GM12878 (cell line): ENCODE measurements around the gene PAX5. TPM values are rescaled to one million over a fixed set of nuclear protein-coding genes. Genes with fewer than 3 reads are reported as not detected.

Experiments used
- ATAC-seq: fragments of 200-7000 bp; cut with Tn5 transposase; 3 replicates; pipeline ENCODE4 v1.9.1; 2020; ENCODE audit warnings: mild to moderate bottlenecking, moderate library complexity
- BruUV-seq: library from RNA; stranded (reverse); fragments of 400-500 nt; replicated peaks from 2 replicates; lab custom pipeline; 2021; lab: Mats Ljungman, UMichigan
- CTCF ChIA-PET: fragments of 300-600 bp; sonication (Branson Sonifier 250); formaldehyde crosslinking; extraction: SDS; loops from one replicate; lab custom pipeline; 2021; ENCODE audit warnings: inconsistent platforms; lab: Yijun Ruan, JAX
- POLR2A ChIA-PET: fragments of 350-600 bp; formaldehyde crosslinking; extraction: SDS; loops from one replicate; lab custom pipeline; 2021; ENCODE audit warnings: inconsistent platforms; lab: Charles Lee
- RAD21 ChIA-PET: fragments of 300-600 bp; sonication (Branson Sonifier 250); formaldehyde crosslinking; loops from one replicate; lab custom pipeline; 2023; ENCODE audit warnings: antibody characterized with exemption; ENCODE audit not compliant: unreplicated experiment; lab: Charles Lee
- SMC1A ChIA-PET: fragments of 300-600 bp; sonication (Branson Sonifier 250); formaldehyde crosslinking; loops from one replicate; lab custom pipeline; 2023; ENCODE audit not compliant: unreplicated experiment, uncharacterized antibody; lab: Charles Lee
- DNase-seq: peaks from one replicate; pipeline ENCODE4 v3.0.0-alpha.2; 2011; ENCODE audit warnings: low read depth, low spot score
- FAIRE-seq: peaks from 3 replicates; lab custom pipeline; 2011; peaks lifted over from hg19 to GRCh38; lab: Jason Lieb, UNC
- H2AFZ ChIP-seq: 2 replicates; pipeline ENCODE4 v1.6.0; 2011; ENCODE audit warnings: low read depth, low read length, control low read depth; ENCODE audit not compliant: control insufficient read depth
- H3K27ac ChIP-seq: 2 replicates; pipeline ENCODE4 v1.5.1; 2011; ENCODE audit warnings: control low read depth; ENCODE audit not compliant: control insufficient read depth, insufficient read depth
- H3K27me3 ChIP-seq, 2 experiments: replicated peaks in 1 of 2; 2 replicates each; pipeline versions ENCODE4 v1.6.0 to v1.6.1; 2011; ENCODE audit warnings: low read length in 1 of 2; ENCODE audit not compliant: control insufficient read depth in 2 of 2, insufficient read depth in 2 of 2
- H3K36me3 ChIP-seq, 2 experiments: 2 replicates each; pipeline ENCODE4 v1.5.1; 2011; ENCODE audit warnings: low read length in 1 of 2; ENCODE audit not compliant: control insufficient read depth in 2 of 2, insufficient read depth in 2 of 2
- H3K4me1 ChIP-seq: 2 replicates; pipeline ENCODE4 v1.6.1; 2011; ENCODE audit warnings: mild to moderate bottlenecking, low read length, moderate library complexity, mixed read lengths; ENCODE audit not compliant: control insufficient read depth, insufficient read depth
- H3K4me2 ChIP-seq: 2 replicates; pipeline ENCODE4 v1.6.0; 2011; ENCODE audit warnings: control low read depth; ENCODE audit not compliant: control insufficient read depth, insufficient read depth
- H3K4me3 ChIP-seq: fragments of 200-600 bp; sonication (generic); 2 replicates; pipeline ENCODE4 v1.5.1; 2016
- H3K79me2 ChIP-seq: 2 replicates; pipeline ENCODE4 v1.6.0; 2011; ENCODE audit warnings: low read length; ENCODE audit not compliant: control insufficient read depth, insufficient read depth
- H3K9ac ChIP-seq: 2 replicates; pipeline ENCODE4 v1.8.0; 2011; ENCODE audit warnings: low read length, control low read depth, mixed read lengths; ENCODE audit not compliant: control insufficient read depth, insufficient read depth
- H3K9me3 ChIP-seq: replicated peaks from 3 replicates; pipeline ENCODE4 v1.5.1; 2011; ENCODE audit warnings: mild to moderate bottlenecking, low read length; ENCODE audit not compliant: control insufficient read depth, insufficient read depth
- H4K20me1 ChIP-seq: 2 replicates; pipeline ENCODE4 v1.6.0; 2011; ENCODE audit not compliant: control insufficient read depth, insufficient read depth
- BHLHE40 ChIP-seq, 2 experiments: fragments of 450-650 bp in 1 of 2; IDR thresholded peaks; 2 replicates each; pipeline ENCODE4 v1.6.1; 2011 to 2017; ENCODE audit warnings: low read depth in 2 of 2, borderline replicate concordance in 1 of 2, improper control_type of control experiment in 1 of 2, low read length in 1 of 2, mild to moderate bottlenecking in 1 of 2
- CREM ChIP-seq: IDR thresholded peaks from 2 replicates; pipeline ENCODE4 v1.6.1; 2014; ENCODE audit warnings: antibody characterized with exemption, low read depth
- CTCF ChIP-seq, 3 experiments: IDR thresholded peaks in 2 of 3; conservative IDR thresholded peaks in 1 of 3; 2 replicates each; pipeline ENCODE4 v1.5.1; 2011; ENCODE audit warnings: low read depth in 3 of 3, low read length in 3 of 3, mild to moderate bottlenecking in 3 of 3, control low read depth in 2 of 3, moderate library complexity in 2 of 3, inconsistent platforms in 1 of 3, mixed read lengths in 1 of 3; ENCODE audit not compliant: control insufficient read depth in 2 of 3, insufficient read depth in 1 of 3; ENCODE audit errors: extremely low read depth in 1 of 3
- HDAC6 ChIP-seq: fragments of 200-600 bp; sonication (generic); IDR thresholded peaks from one replicate; pipeline ENCODE4 v1.8.0; 2017; ENCODE audit warnings: antibody characterized with exemption; ENCODE audit not compliant: unreplicated experiment
- IKZF2 ChIP-seq, 2 experiments: fragments of 450-650 bp; IDR thresholded peaks; 2 replicates each; pipeline ENCODE4 v1.6.1; 2017; ENCODE audit warnings: mild to moderate bottlenecking in 2 of 2, moderate library complexity in 2 of 2
- LARP7 ChIP-seq: fragments of 450-650 bp; IDR thresholded peaks from 2 replicates; pipeline ENCODE4 v1.6.1; 2017; ENCODE audit warnings: mild to moderate bottlenecking
- PKNOX1 ChIP-seq: fragments of 450-650 bp; IDR thresholded peaks from 2 replicates; pipeline ENCODE4 v1.6.1; 2016; ENCODE audit warnings: mild to moderate bottlenecking
- PML ChIP-seq: IDR thresholded peaks from 2 replicates; pipeline ENCODE4 v1.6.1; 2012; ENCODE audit warnings: low read length, inconsistent platforms
- POLR2A ChIP-seq: IDR thresholded peaks from 2 replicates; pipeline ENCODE4 v1.6.1; 2011; ENCODE audit warnings: low read depth, mild to moderate bottlenecking, low read length
- SIX5 ChIP-seq: IDR thresholded peaks from 2 replicates; pipeline ENCODE4 v1.6.1; 2011; ENCODE audit warnings: mild to moderate bottlenecking, low read depth, low read length, moderate library complexity; ENCODE audit not compliant: severe bottlenecking
- WGBS: methylation state at CpG from one replicate; pipeline ENCODE4 v1.1.6; 2016; ENCODE audit warnings: low lambda C conversion rate; ENCODE audit not compliant: insufficient replicate concordance, insufficient coverage; ENCODE audit errors: missing lambda C conversion rate; 5-methylcytosine and 5-hydroxymethylcytosine counted together
- in situ Hi-C: fragments of 300-500 bp; cut with MboI; formaldehyde crosslinking; loops from 9 replicates; pipeline ENCODE4 v1.14.3; 2018; ENCODE audit warnings: mixed read lengths
- intact Hi-C: fragments of 100-400 bp; cut with micrococcal nuclease; formaldehyde crosslinking; loops from one replicate; pipeline ENCODE4 v1.14.2; 2022; ENCODE audit not compliant: unreplicated experiment
- polyA plus RNA-seq, 11 experiments: library from polyadenylated mRNA; depleted of rRNA in 4 of 11; unstranded in 6 of 11; stranded (reverse) in 5 of 11; fragments of >200 nt; fragmentation: Nextera tagmentation in 4 of 11; fragmentation: Illumina TruSeq in 1 of 11; extraction: Ambion mirVana in 4 of 11; extraction: Trizol in 1 of 11; gene quantifications; 1 replicate in 1 of 11; 2 replicates in 10 of 11; pipeline versions ENCODE4 v1.2.1 to v1.2.3, GENCODE V29; 2011 to 2016; ENCODE audit warnings: inconsistent platforms in 2 of 11, missing spikeins in 2 of 11, low read depth in 1 of 11
- total RNA-seq, 4 experiments: library from RNA; depleted of rRNA in 3 of 4; stranded (reverse); fragments of >200 nt in 3 of 4; fragmentation: Illumina TruSeq in 1 of 4; extraction: Trizol in 1 of 4; gene quantifications; 2 replicates each; pipeline versions ENCODE4 v1.2.1 to v1.2.3, GENCODE V29; 2013 to 2021

Gene PAX5
- total and polyA plus RNA-seq, 10 of the 15 experiments (the other 5 are each of a cell fraction or from before 2014, with no cell fraction given) = 2.2 to 123 (median 31.9) TPM

GRCh38 chr9:36874261-36874660 lies 159.8 kb downstream of the PAX5 start:
- no peak for DNase-seq
- Histone ChIP-seq H3K4me3 (no peak overlapping the region), H4K20me1 (no peaks in the 10 kb centered on the region)
- TF ChIP-seq IKZF2 (IDR thresholded peaks at IDR 0.05) = no peak
- peak; percentile 30; the same call in 1 of the 2 replicates for TF ChIP-seq POLR2A
- TF ChIP-seq PKNOX1 = no peak
- TF ChIP-seq, all 136 proteins: peak for 1
- ChIA-PET SMC1A (interaction anchor here (0.6 to 2.3 kb wide), 10 partner anchors 31 to 517 kb away, joined by 3 to 8 read pairs (median 4); no protein-coding TSS in a partner anchor), RAD21 (interaction anchor here (1.1 to 3.7 kb wide), 7 partner anchors 100 to 492 kb away, joined by 3 to 37 read pairs (median 12); no protein-coding TSS in a partner anchor), CTCF (interaction anchor here (0.8 to 4.0 kb wide), 21 partner anchors 9 to 585 kb away, joined by 3 to 56 read pairs (median 8); no protein-coding TSS in a partner anchor), POLR2A (interaction anchor here (1.4 kb wide), 1 partner anchor 62 kb away, joined by 4 read pairs; no protein-coding TSS in a partner anchor)
- Histone ChIP-seq H3K79me2 (peaks cover 5% of the 10 kb centered on the region), H3K4me1 (peaks cover 36% of the 10 kb centered on the region), H3K27me3 (no peaks in the 10 kb centered on the region), H3K27ac (no peak overlapping the region), H2AFZ (no peak overlapping the region), H3K4me2 (no peak overlapping the region), H3K9ac (no peak overlapping the region), H3K9me3 (no peaks in the 10 kb centered on the region), H3K36me3 (peaks cover 34 to 38% of the 10 kb centered on the region in 2 experiments; a peak in 3 of 4 replicates)
- FAIRE-seq (no peak), ATAC-seq (no peak)
- intact Hi-C loops = loop anchor here (5.0 to 10.0 kb wide), 3 partner anchors 251 to 531 kb away; partner anchors contain the start of gene ZCCHC7
- 54% methylated on average over 3 of the region's 3 CpGs for WGBS
- in situ Hi-C loops = no loop called here
- no TSS peak for BruUV-seq

- ChIA-PET SMC1A (interaction anchor here (0.7 to 2.3 kb wide), 31 partner anchors 9 to 824 kb away, joined by 3 to 11 read pairs (median 3); partner anchors contain the start of gene ZCCHC7), POLR2A (no interaction called here), CTCF (interaction anchor here (0.6 to 4.0 kb wide), 65 partner anchors 10 to 590 kb away, joined by 3 to 56 read pairs (median 4); no protein-coding TSS in a partner anchor), RAD21 (interaction anchor here (0.5 to 3.7 kb wide), 29 partner anchors 10 to 546 kb away, joined by 3 to 37 read pairs (median 3); partner anchors contain the start of gene ZCCHC7)
- in situ Hi-C loops (no loop called here), intact Hi-C loops (loop anchor here (1.0 to 10.0 kb wide), 4 partner anchors 118 to 531 kb away; partner anchors contain the start of gene ZCCHC7)
- no peaks in the 10 kb centered on the region for H3K27me3 ChIP-seq
- DNase-seq (peak; percentile 28), ATAC-seq (peak; percentile 95), FAIRE-seq (peak; percentile 86)
- no peak overlapping the region; the same call in 1 of the 2 replicates for H3K4me2 ChIP-seq
- no peak overlapping the region for H2AFZ ChIP-seq
- no peaks in the 10 kb centered on the region for H3K9me3 ChIP-seq
- H3K36me3 ChIP-seq = peaks cover 38 to 39% of the 10 kb centered on the region in 2 experiments
- 56% methylated on average over 8 of the region's 8 CpGs for WGBS
- H3K9ac ChIP-seq = no peak overlapping the region
- H3K4me3 ChIP-seq = no peak overlapping the region
- no peaks in the 10 kb centered on the region for H4K20me1 ChIP-seq
- no peak overlapping the region for H3K27ac ChIP-seq
- peaks cover 27% of the 10 kb centered on the region for H3K4me1 ChIP-seq
- peaks cover 5% of the 10 kb centered on the region for H3K79me2 ChIP-seq
- BruUV-seq = no TSS peak
- TF ChIP-seq BHLHE40 (IDR thresholded peaks at IDR 0.05; ENCODE audit: borderline replicate concordance in 1 of 2, low read depth in 2 of 2, low read length in 1 of 2) (no peak; a peak in 1 of 4 replicates), CTCF (IDR thresholded peaks at IDR 0.05 in 2 of 3, conservative IDR thresholded peaks at IDR 0.05 in 1 of 3; ENCODE audit: control insufficient read depth in 2 of 3, extremely low read depth in 1 of 3, insufficient read depth in 1 of 3, low read depth in 3 of 3, low read length in 3 of 3) (peak; percentile 86 to 91 (median 89); a peak in 5 of 6 replicates), CREM (no peak), SIX5 (no peak), PML (no peak), HDAC6 (no peak), LARP7 (no peak)
These were observed 160.7 kb downstream of the PAX5 start for GRCh38 chr9:36873247-36873875.
